MG63 (cell line): Measurements from ENCODE around the gene LINGO4. TPM values are rescaled to one million over a fixed set of nuclear protein-coding genes. Genes with fewer than 3 reads are reported as not detected.

Source experiments
- DNase-seq: peaks from one replicate; pipeline ENCODE4 v3.0.0-alpha.2; 2020
- H3K27me3 ChIP-seq: fragments of 250-450 bp; sonication (Bioruptor Pico); 2 replicates; pipeline ENCODE4 v1.5.1; 2020; ENCODE audit warnings: mild to moderate bottlenecking, moderate library complexity
- H3K36me3 ChIP-seq: fragments of 250-450 bp; sonication (Bioruptor Pico); 2 replicates; pipeline ENCODE4 v1.5.1; 2020; ENCODE audit warnings: mild to moderate bottlenecking, moderate library complexity
- H3K4me3 ChIP-seq: fragments of 250-450 bp; sonication (Bioruptor Pico); 2 replicates; pipeline ENCODE4 v1.5.1; 2020; ENCODE audit warnings: mild to moderate bottlenecking, moderate library complexity
- H3K9me3 ChIP-seq: fragments of 250-450 bp; sonication (Bioruptor Pico); 2 replicates; pipeline ENCODE4 v1.5.1; 2020; ENCODE audit warnings: mild to moderate bottlenecking, moderate library complexity
- total RNA-seq: library from RNA; depleted of rRNA; stranded (reverse); fragments of >200 nt; shearing (Covaris generic); gene quantifications from 2 replicates; pipeline ENCODE4 v1.2.3, GENCODE V29; 2014; ENCODE audit warnings: low replicate concordance

The LINGO4 gene
- total RNA-seq, 1 experiment from 2014 or later = not detected

- no peak overlapping the region for H3K4me3 ChIP-seq
- no peaks in the 10 kb centered on the region for H3K36me3 ChIP-seq
- H3K27me3 ChIP-seq = no peaks in the 10 kb centered on the region
- peaks cover 2% of the 10 kb centered on the region for H3K9me3 ChIP-seq
- no peak for DNase-seq
These were observed 17.2 kb upstream of the LINGO4 start for GRCh38 chr1:151822404-151822803.

GRCh38 chr1:151820940-151821339 is 15.7 kb upstream of the LINGO4 start:
- Histone ChIP-seq H3K9me3 (peaks cover 2% of the 10 kb centered on the region), H3K36me3 (no peaks in the 10 kb centered on the region), H3K27me3 (no peaks in the 10 kb centered on the region), H3K4me3 (no peak overlapping the region)
- peak; percentile 30 for DNase-seq

GRCh38 chr1:151819976-151820623 is 14.9 kb upstream of the LINGO4 start:
- Histone ChIP-seq H3K9me3 (peaks cover 2% of the 10 kb centered on the region), H3K27me3 (no peaks in the 10 kb centered on the region), H3K36me3 (no peaks in the 10 kb centered on the region), H3K4me3 (no peak overlapping the region)
- peak; percentile 89 for DNase-seq

- no peaks in the 10 kb centered on the region for H3K36me3 ChIP-seq
- H3K4me3 ChIP-seq = no peak overlapping the region
- peaks cover 2% of the 10 kb centered on the region for H3K9me3 ChIP-seq
- no peaks in the 10 kb centered on the region for H3K27me3 ChIP-seq
- DNase-seq = no peak
These were observed 14.1 kb upstream of the LINGO4 start for GRCh38 chr1:151819227-151819835.

- no peaks in the 10 kb centered on the region for H3K36me3 ChIP-seq
- H3K9me3 ChIP-seq = peaks cover 2% of the 10 kb centered on the region
- H3K4me3 ChIP-seq = no peak overlapping the region
- DNase-seq = no peak
- no peaks in the 10 kb centered on the region for H3K27me3 ChIP-seq
These were observed 12.1 kb upstream of the LINGO4 start for GRCh38 chr1:151817353-151817730.

- H3K4me3 ChIP-seq = no peak overlapping the region
- H3K27me3 ChIP-seq = no peaks in the 10 kb centered on the region
- peaks cover 2% of the 10 kb centered on the region for H3K9me3 ChIP-seq
- no peaks in the 10 kb centered on the region for H3K36me3 ChIP-seq
- no peak for DNase-seq
These were observed 11.5 kb upstream of the LINGO4 start for GRCh38 chr1:151816548-151817352.

GRCh38 chr1:151815716-151816327 is 10.6 kb upstream of the LINGO4 start:
- H3K27me3 ChIP-seq = no peaks in the 10 kb centered on the region

GRCh38 chr1:151814971-151815545 is 9.8 kb upstream of the LINGO4 start:
- no peak overlapping the region for H3K4me3 ChIP-seq
- DNase-seq = no peak
- H3K9me3 ChIP-seq = no peaks in the 10 kb centered on the region
- no peaks in the 10 kb centered on the region for H3K27me3 ChIP-seq
- no peaks in the 10 kb centered on the region for H3K36me3 ChIP-seq

More at GRCh38 chr1:151815716-151816327, 10.6 kb upstream of the LINGO4 start:
- DNase-seq = no peak
- no peaks in the 10 kb centered on the region for H3K36me3 ChIP-seq
- no peak overlapping the region for H3K4me3 ChIP-seq
- no peaks in the 10 kb centered on the region for H3K9me3 ChIP-seq

GRCh38 chr1:151814426-151814825 is 9.2 kb upstream of the LINGO4 start:
- Histone ChIP-seq H3K36me3 (no peaks in the 10 kb centered on the region), H3K9me3 (no peaks in the 10 kb centered on the region), H3K4me3 (no peak overlapping the region), H3K27me3 (no peaks in the 10 kb centered on the region)
- DNase-seq = no peak

GRCh38 chr1:151813271-151813977 is 8.2 kb upstream of the LINGO4 start:
- no peak for DNase-seq
- Histone ChIP-seq H3K27me3 (no peaks in the 10 kb centered on the region), H3K9me3 (no peaks in the 10 kb centered on the region), H3K4me3 (no peak overlapping the region), H3K36me3 (no peaks in the 10 kb centered on the region)

GRCh38 chr1:151811181-151811580 is 6.0 kb upstream of the LINGO4 start:
- DNase-seq = no peak
- Histone ChIP-seq H3K36me3 (no peaks in the 10 kb centered on the region), H3K27me3 (no peaks in the 10 kb centered on the region)

GRCh38 chr1:151809985-151810556 is 4.9 kb upstream of the LINGO4 start:
- Histone ChIP-seq H3K9me3 (no peaks in the 10 kb centered on the region), H3K27me3 (no peaks in the 10 kb centered on the region), H3K36me3 (no peaks in the 10 kb centered on the region), H3K4me3 (no peak overlapping the region)
- no peak for DNase-seq

More at GRCh38 chr1:151811181-151811580, 6.0 kb upstream of the LINGO4 start:
- no peak overlapping the region for H3K4me3 ChIP-seq
- no peaks in the 10 kb centered on the region for H3K9me3 ChIP-seq

GRCh38 chr1:151809290-151809984 is 4.2 kb upstream of the LINGO4 start:
- DNase-seq = no peak
- H3K4me3 ChIP-seq = no peak overlapping the region
- no peaks in the 10 kb centered on the region for H3K9me3 ChIP-seq
- H3K36me3 ChIP-seq = no peaks in the 10 kb centered on the region
- no peaks in the 10 kb centered on the region for H3K27me3 ChIP-seq

- Histone ChIP-seq H3K4me3 (no peak overlapping the region), H3K36me3 (no peaks in the 10 kb centered on the region), H3K27me3 (no peaks in the 10 kb centered on the region), H3K9me3 (no peaks in the 10 kb centered on the region)
- no peak for DNase-seq
These were observed 2.5 kb upstream of the LINGO4 start for GRCh38 chr1:151807766-151808165.

- Histone ChIP-seq H3K36me3 (no peaks in the 10 kb centered on the region), H3K9me3 (no peaks in the 10 kb centered on the region), H3K4me3 (no peak overlapping the region), H3K27me3 (no peaks in the 10 kb centered on the region)
- DNase-seq = no peak
These were observed 1.9 kb upstream of the LINGO4 start for GRCh38 chr1:151807131-151807530.
